MM.1S (cell line): Measurements from ENCODE around the gene STARD10.
A peak's percentile ranks its signal among the peaks of the same experiment; 100 is the strongest.
"Not testable (repeated sequence)": the region's sequence is repeated elsewhere in the genome, so short reads cannot be mapped to it uniquely, and the experiment has no call there.

Experiments used
- DNase-seq: peaks from one replicate; pipeline ENCODE4 v3.0.0-alpha.2; 2015
- H2AFZ ChIP-seq: fragments of 300-600 bp; sonication (generic); 2 replicates; pipeline ENCODE4 v1.6.0; 2016; ENCODE audit warnings: antibody characterized with exemption, low read length
- H3F3A ChIP-seq: fragments of 300-600 bp; sonication (generic); 2 replicates; pipeline ENCODE4 v1.6.1; 2016; ENCODE audit warnings: mild to moderate bottlenecking, antibody characterized with exemption, low read length, moderate library complexity, mixed read lengths; ENCODE audit not compliant: insufficient read depth
- H3K27ac ChIP-seq: fragments of 300-600 bp; sonication (generic); 2 replicates; pipeline ENCODE4 v1.5.1; 2016; ENCODE audit warnings: mild to moderate bottlenecking, low read length
- H3K27me3 ChIP-seq: fragments of 300-600 bp; sonication (generic); replicated peaks from 2 replicates; pipeline ENCODE4 v1.6.0; 2016; ENCODE audit warnings: low read length; ENCODE audit not compliant: insufficient read depth
- H3K36me3 ChIP-seq: fragments of 300-600 bp; sonication (generic); replicated peaks from 2 replicates; pipeline ENCODE4 v1.6.1; 2016; ENCODE audit warnings: mild to moderate bottlenecking, low read length, mixed read lengths; ENCODE audit not compliant: insufficient read depth
- H3K4me1 ChIP-seq: fragments of 300-600 bp; sonication (generic); 2 replicates; pipeline ENCODE4 v1.6.1; 2016; ENCODE audit warnings: low read length, mixed read lengths
- H3K4me2 ChIP-seq: fragments of 300-600 bp; sonication (generic); 2 replicates; pipeline ENCODE4 v1.6.0; 2016; ENCODE audit warnings: low read depth, low read length
- H3K4me3 ChIP-seq: fragments of 300-600 bp; sonication (generic); 2 replicates; pipeline ENCODE4 v1.5.1; 2016; ENCODE audit warnings: low read length, mixed read lengths
- H3K79me2 ChIP-seq: fragments of 300-600 bp; sonication (generic); 2 replicates; pipeline ENCODE4 v1.6.1; 2016; ENCODE audit warnings: mixed run types, low read length, mixed read lengths
- H3K9ac ChIP-seq: fragments of 300-600 bp; sonication (generic); 2 replicates; pipeline ENCODE4 v1.6.1; 2016; ENCODE audit warnings: low read length, mixed read lengths
- H3K9me2 ChIP-seq: fragments of 300-600 bp; sonication (generic); replicated peaks from 2 replicates; pipeline ENCODE4 v1.6.1; 2016; ENCODE audit warnings: mild to moderate bottlenecking, low read length, mixed read lengths; ENCODE audit not compliant: insufficient read depth
- H3K9me3 ChIP-seq: fragments of 300-600 bp; sonication (generic); replicated peaks from 2 replicates; pipeline ENCODE4 v1.6.1; 2016; ENCODE audit warnings: mild to moderate bottlenecking, low read length, mixed read lengths; ENCODE audit not compliant: insufficient read depth
- H4K20me1 ChIP-seq: fragments of 300-600 bp; sonication (generic); 2 replicates; pipeline ENCODE4 v1.6.1; 2016; ENCODE audit warnings: mild to moderate bottlenecking, low read length, moderate library complexity, mixed read lengths; ENCODE audit not compliant: insufficient read depth
- EZH2 ChIP-seq: fragments of 300-600 bp; sonication (generic); optimal IDR thresholded peaks from 2 replicates; pipeline ENCODE3; 2017; ENCODE audit warnings: low read depth, mild to moderate bottlenecking, antibody characterized with exemption, low read length, mixed read lengths
- EZH2phosphoT487 ChIP-seq: fragments of 300-600 bp; sonication (generic); IDR thresholded peaks from 2 replicates; pipeline ENCODE4 v1.6.1; 2018; ENCODE audit warnings: antibody characterized with exemption, low read length
- TF ChIP-seq, protein P1 (sequence below): fragments of 300-600 bp; sonication (generic); IDR thresholded peaks from 2 replicates; pipeline ENCODE4 v1.5.1; 2016; ENCODE audit warnings: antibody characterized with exemption, low read length, mixed read lengths

Gene STARD10

DNA sequence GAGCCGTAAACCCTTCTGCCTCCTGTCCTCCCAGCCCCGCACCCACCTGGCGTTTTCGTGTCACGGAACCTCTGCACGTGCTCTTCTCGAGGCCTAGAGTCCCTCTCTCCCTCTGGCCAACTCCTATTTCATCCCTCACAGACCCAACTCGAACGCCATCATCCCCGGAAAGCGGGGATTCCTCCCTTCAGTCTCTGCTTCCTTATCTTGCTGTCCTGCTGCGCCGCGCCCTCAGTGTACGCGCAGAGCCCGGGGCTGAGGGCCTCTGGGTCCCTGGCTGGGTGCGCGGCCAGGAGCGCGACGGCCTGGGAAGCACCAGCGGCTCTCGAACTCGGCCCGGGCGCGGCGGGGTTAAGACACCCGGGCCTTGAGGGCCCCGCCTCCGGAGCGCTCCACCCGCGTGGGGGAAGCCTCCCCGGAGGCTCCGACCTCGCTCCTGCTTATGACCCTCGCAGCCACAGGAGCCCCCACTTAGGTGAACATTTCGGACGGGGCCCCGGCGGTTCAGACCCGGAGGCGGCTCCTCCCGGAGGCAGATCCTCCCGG is 20.0 kb upstream of the STARD10 start:
- H3K9ac ChIP-seq, result peak overlapping the region; percentile 97
- H3K9me3 ChIP-seq, result no peaks in the 10 kb centered on the region
- H3K79me2 ChIP-seq, result peaks cover 61% of the 10 kb centered on the region
- peak; percentile 86 for DNase-seq
- H3K9me2 ChIP-seq, result no peaks in the 10 kb centered on the region
- TF ChIP-seq, protein P1, sequence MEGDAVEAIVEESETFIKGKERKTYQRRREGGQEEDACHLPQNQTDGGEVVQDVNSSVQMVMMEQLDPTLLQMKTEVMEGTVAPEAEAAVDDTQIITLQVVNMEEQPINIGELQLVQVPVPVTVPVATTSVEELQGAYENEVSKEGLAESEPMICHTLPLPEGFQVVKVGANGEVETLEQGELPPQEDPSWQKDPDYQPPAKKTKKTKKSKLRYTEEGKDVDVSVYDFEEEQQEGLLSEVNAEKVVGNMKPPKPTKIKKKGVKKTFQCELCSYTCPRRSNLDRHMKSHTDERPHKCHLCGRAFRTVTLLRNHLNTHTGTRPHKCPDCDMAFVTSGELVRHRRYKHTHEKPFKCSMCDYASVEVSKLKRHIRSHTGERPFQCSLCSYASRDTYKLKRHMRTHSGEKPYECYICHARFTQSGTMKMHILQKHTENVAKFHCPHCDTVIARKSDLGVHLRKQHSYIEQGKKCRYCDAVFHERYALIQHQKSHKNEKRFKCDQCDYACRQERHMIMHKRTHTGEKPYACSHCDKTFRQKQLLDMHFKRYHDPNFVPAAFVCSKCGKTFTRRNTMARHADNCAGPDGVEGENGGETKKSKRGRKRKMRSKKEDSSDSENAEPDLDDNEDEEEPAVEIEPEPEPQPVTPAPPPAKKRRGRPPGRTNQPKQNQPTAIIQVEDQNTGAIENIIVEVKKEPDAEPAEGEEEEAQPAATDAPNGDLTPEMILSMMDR, result no peak
- TF ChIP-seq EZH2 (no peak), EZH2phosphoT487 (no peak)
- no peaks in the 10 kb centered on the region; the same call in 1 of the 2 replicates for H3K36me3 ChIP-seq
- H3F3A ChIP-seq, result peaks cover 29% of the 10 kb centered on the region
- H3K4me1 ChIP-seq, result peaks cover 11% of the 10 kb centered on the region
- H4K20me1 ChIP-seq, result no peaks in the 10 kb centered on the region
- H3K4me2 ChIP-seq, result peak overlapping the region; percentile 98
- H3K27me3 ChIP-seq, result no peaks in the 10 kb centered on the region
- peak overlapping the region; percentile 96 for H3K4me3 ChIP-seq
- H3K27ac ChIP-seq, result peak overlapping the region; percentile 98
- peak overlapping the region; percentile 31; the same call in 1 of the 2 replicates for H2AFZ ChIP-seq

DNA sequence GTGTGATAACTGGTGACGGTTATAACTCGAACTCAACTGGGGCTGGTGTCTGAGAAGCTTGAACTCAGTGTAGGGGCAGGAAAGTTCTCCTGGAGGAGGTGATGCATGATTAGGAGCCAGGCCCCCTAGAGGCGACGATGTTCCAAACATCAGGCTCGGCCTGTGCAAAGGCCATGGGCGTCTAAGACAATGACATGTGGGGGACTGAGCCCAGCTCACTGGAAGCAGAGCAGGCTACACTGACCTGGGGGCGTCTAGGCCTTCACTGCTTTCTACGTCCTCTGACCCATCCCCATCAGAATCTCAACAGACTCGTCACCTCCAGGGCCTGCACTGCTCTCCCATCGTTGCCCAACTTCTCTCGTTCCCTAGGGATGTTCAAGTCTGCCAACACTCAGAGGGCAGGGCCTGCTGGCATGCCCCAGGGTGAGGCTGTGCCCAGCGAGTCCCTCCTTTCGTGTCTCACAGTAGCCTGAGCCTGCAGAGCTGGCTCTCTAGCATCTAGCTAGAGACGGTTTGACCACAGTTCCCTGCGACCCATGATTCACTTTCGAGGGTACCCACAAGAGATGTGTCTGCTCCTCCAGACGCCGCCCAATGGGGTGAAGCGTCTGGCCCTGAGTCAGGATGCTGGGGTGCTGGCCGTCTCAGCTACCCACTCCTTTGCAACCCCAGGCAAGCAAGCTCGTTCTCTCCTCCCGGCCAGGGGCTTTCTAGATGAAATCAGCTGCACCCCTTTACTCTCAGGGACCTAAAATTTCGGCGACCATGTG is 19.3 kb upstream of the STARD10 start:
- peaks cover 57% of the 10 kb centered on the region for H3K79me2 ChIP-seq
- H3F3A ChIP-seq, result peaks cover 29% of the 10 kb centered on the region
- peak overlapping the region; percentile 96 for H3K4me3 ChIP-seq
- H3K9me3 ChIP-seq, result no peaks in the 10 kb centered on the region
- H2AFZ ChIP-seq, result peak overlapping the region; percentile 31
- no peak for TF ChIP-seq EZH2
- TF ChIP-seq, protein P1, result peak; percentile 78
- DNase-seq, result peak; percentile 84
- no peaks in the 10 kb centered on the region for H4K20me1 ChIP-seq
- peaks cover 11% of the 10 kb centered on the region for H3K4me1 ChIP-seq
- H3K27me3 ChIP-seq, result no peaks in the 10 kb centered on the region
- peak overlapping the region; percentile 97 for H3K9ac ChIP-seq
- no peaks in the 10 kb centered on the region; the same call in 1 of the 2 replicates for H3K36me3 ChIP-seq
- H3K4me2 ChIP-seq, result peak overlapping the region; percentile 98
- no peaks in the 10 kb centered on the region for H3K9me2 ChIP-seq
- H3K27ac ChIP-seq, result peak overlapping the region; percentile 98

DNA sequence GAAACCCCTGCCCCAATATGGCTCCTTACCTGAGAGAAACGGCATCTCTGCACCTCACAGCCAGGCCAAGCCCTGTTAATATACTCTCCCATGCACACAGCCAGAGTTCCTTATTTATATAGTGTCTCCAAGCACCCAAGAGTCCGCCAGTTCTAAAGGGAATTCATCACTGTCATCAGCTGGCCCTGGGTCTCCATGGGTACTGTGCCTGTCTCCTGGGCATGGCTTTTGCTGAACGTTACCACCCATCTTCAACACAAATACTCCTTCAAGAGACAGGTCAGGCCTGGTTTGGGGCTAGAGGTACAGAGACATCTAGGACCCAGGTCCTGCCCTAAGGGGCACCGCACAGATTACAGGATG is 18.7 kb upstream of the STARD10 start:
- Histone ChIP-seq H4K20me1 (no peaks in the 10 kb centered on the region), H3K27ac (peak overlapping the region; percentile 98; the same call in 1 of the 2 replicates), H3K4me3 (peak overlapping the region; percentile 96), H3K36me3 (no peaks in the 10 kb centered on the region; the same call in 1 of the 2 replicates), H2AFZ (peak overlapping the region; percentile 18; the same call in 1 of the 2 replicates), H3K9ac (peak overlapping the region; percentile 97), H3K4me2 (peak overlapping the region; percentile 98), H3F3A (peaks cover 29% of the 10 kb centered on the region), H3K9me3 (no peaks in the 10 kb centered on the region), H3K9me2 (no peaks in the 10 kb centered on the region), H3K79me2 (peaks cover 55% of the 10 kb centered on the region), H3K27me3 (no peaks in the 10 kb centered on the region), H3K4me1 (peaks cover 11% of the 10 kb centered on the region)
- no peak for DNase-seq
- no peak for TF ChIP-seq EZH2
- no peak for TF ChIP-seq EZH2phosphoT487
- TF ChIP-seq, protein P1, result no peak

DNA sequence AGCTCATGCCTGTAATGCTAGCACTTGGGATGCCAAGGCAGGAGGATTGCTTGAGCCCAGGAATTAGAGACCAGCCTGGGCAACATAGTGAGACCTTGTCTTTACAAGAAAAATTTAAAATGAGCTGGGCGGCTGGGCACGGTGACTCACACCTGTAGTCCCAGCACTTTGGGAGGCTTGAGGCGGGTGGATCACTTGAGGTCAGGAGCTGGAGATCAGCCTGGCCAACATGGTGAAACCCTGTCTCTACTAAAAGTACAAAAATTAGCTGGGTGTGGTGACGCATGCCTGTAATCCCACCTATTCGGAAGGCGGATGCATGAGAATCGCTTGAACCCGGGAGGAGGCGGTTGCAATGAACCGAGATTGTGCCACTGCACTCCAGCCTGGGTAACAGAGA is 17.8 kb upstream of the STARD10 start:
- not testable (repeated sequence) for H3K27me3 ChIP-seq, H3K9ac ChIP-seq

More for the DNA sequence above, 17.8 kb upstream of the STARD10 start:
- H2AFZ ChIP-seq, H3K9me2 ChIP-seq, H3K27ac ChIP-seq, H3K9me3 ChIP-seq, DNase-seq, H4K20me1 ChIP-seq, H3K4me3 ChIP-seq, H3K36me3 ChIP-seq: not testable (repeated sequence)
- Histone ChIP-seq H3F3A (peaks cover 29% of the 10 kb centered on the region), H3K4me1 (peaks cover 11% of the 10 kb centered on the region), H3K4me2 (peak overlapping the region; percentile 98; the same call in 1 of the 2 replicates), H3K79me2 (peaks cover 52% of the 10 kb centered on the region)
